Measurements from ENCODE around the gene MIPEP.

- TF ChIP-seq POLR2A (IDR thresholded peaks at IDR 0.05; ENCODE audit: low read length) (no peak), GATA1 (IDR thresholded peaks at IDR 0.05; ENCODE audit: low read depth, low read length) (no peak)
These were observed 30.7 kb downstream of the MIPEP start for GRCh38 chr13:23858546-23858945.

All from erythroblast (primary cell).